ENCODE data around the gene CAPS. TPM values are rescaled to one million over a fixed set of nuclear protein-coding genes. Genes with fewer than 3 reads are reported as not detected.

CAPS gene
- total RNA-seq, 2 experiments from 2014 or later, result 11.8 to 12.5 TPM

GRCh38 chr19:5925830-5926427, 11.9 kb downstream of the CAPS start:
- CTCF ChIA-PET, result interaction anchor here (0.7 kb wide), 1 partner anchor 96 kb away, joined by 4 read pairs; no protein-coding TSS in a partner anchor
- POLR2A ChIA-PET, result no interaction called here
- no peak for DNase-seq
- H3K36me3 Mint-ChIP-seq (ENCODE audit: low read depth), result peaks cover 41% of the 10 kb centered on the region
- H3K9me3 Mint-ChIP-seq, result no peaks in the 10 kb centered on the region
- H3K27me3 Mint-ChIP-seq, result no peaks in the 10 kb centered on the region
- no peak overlapping the region for H3K4me3 Mint-ChIP-seq
- no peak overlapping the region for H3K27ac Mint-ChIP-seq
- no peaks in the 10 kb centered on the region for H3K4me1 Mint-ChIP-seq

GRCh38 chr19:5926641-5927440, 12.8 kb downstream of the CAPS start:
- H3K4me1 Mint-ChIP-seq, result no peaks in the 10 kb centered on the region
- no peak overlapping the region for H3K27ac Mint-ChIP-seq
- H3K4me3 Mint-ChIP-seq, result no peak overlapping the region
- H3K36me3 Mint-ChIP-seq (ENCODE audit: low read depth), result peaks cover 41% of the 10 kb centered on the region
- no peak for DNase-seq
- no peaks in the 10 kb centered on the region for H3K27me3 Mint-ChIP-seq
- POLR2A ChIA-PET, result no interaction called here
- H3K9me3 Mint-ChIP-seq, result no peaks in the 10 kb centered on the region
- CTCF ChIA-PET, result no interaction called here

GRCh38 chr19:5927441-5927821, 13.4 kb downstream of the CAPS start:
- H3K36me3 Mint-ChIP-seq (ENCODE audit: low read depth), result peaks cover 41% of the 10 kb centered on the region
- no peaks in the 10 kb centered on the region for H3K9me3 Mint-ChIP-seq
- H3K27me3 Mint-ChIP-seq, result no peaks in the 10 kb centered on the region
- no peak overlapping the region for H3K4me3 Mint-ChIP-seq
- ChIA-PET CTCF (no interaction called here), POLR2A (no interaction called here)
- no peak overlapping the region for H3K27ac Mint-ChIP-seq
- no peaks in the 10 kb centered on the region for H3K4me1 Mint-ChIP-seq
- no peak for DNase-seq

GRCh38 chr19:5929179-5929578, 15.1 kb downstream of the CAPS start:
- no peak for DNase-seq
- no peaks in the 10 kb centered on the region for H3K27me3 Mint-ChIP-seq
- no peaks in the 10 kb centered on the region for H3K4me1 Mint-ChIP-seq
- H3K4me3 Mint-ChIP-seq, result no peak overlapping the region
- H3K27ac Mint-ChIP-seq, result no peak overlapping the region
- CTCF ChIA-PET, result no interaction called here
- peaks cover 34% of the 10 kb centered on the region for H3K36me3 Mint-ChIP-seq (ENCODE audit: low read depth)
- POLR2A ChIA-PET, result no interaction called here
- H3K9me3 Mint-ChIP-seq, result no peaks in the 10 kb centered on the region

- Mint-ChIP-seq H3K4me1 (no peaks in the 10 kb centered on the region), H3K36me3 (ENCODE audit: low read depth) (peaks cover 33% of the 10 kb centered on the region), H3K27me3 (no peaks in the 10 kb centered on the region), H3K9me3 (no peaks in the 10 kb centered on the region), H3K27ac (no peak overlapping the region), H3K4me3 (no peak overlapping the region)
- CTCF ChIA-PET, result no interaction called here
- POLR2A ChIA-PET, result interaction anchor here (1.4 kb wide), 1 partner anchor 102 kb away, joined by 4 read pairs; no protein-coding TSS in a partner anchor
- no peak for DNase-seq
Observed at GRCh38 chr19:5929625-5930024, 15.6 kb downstream of the CAPS start.

- POLR2A ChIA-PET, result no interaction called here
- no peak overlapping the region for H3K27ac Mint-ChIP-seq
- H3K4me3 Mint-ChIP-seq, result no peak overlapping the region
- H3K27me3 Mint-ChIP-seq, result no peaks in the 10 kb centered on the region
- DNase-seq, result no peak
- CTCF ChIA-PET, result no interaction called here
- H3K9me3 Mint-ChIP-seq, result no peaks in the 10 kb centered on the region
- H3K4me1 Mint-ChIP-seq, result no peaks in the 10 kb centered on the region
- H3K36me3 Mint-ChIP-seq (ENCODE audit: low read depth), result peaks cover 31% of the 10 kb centered on the region
Observed at GRCh38 chr19:5931251-5931650, 17.2 kb downstream of the CAPS start.

- Mint-ChIP-seq H3K27ac (no peak overlapping the region), H3K36me3 (ENCODE audit: low read depth) (peaks cover 36% of the 10 kb centered on the region)
- CTCF ChIA-PET, result no interaction called here
Observed at GRCh38 chr19:5932146-5932545, 18.1 kb downstream of the CAPS start.

GRCh38 chr19:5932609-5933262, 18.7 kb downstream of the CAPS start:
- CTCF ChIA-PET, result no interaction called here
- no peak overlapping the region for H3K27ac Mint-ChIP-seq

More at GRCh38 chr19:5932146-5932545, 18.1 kb downstream of the CAPS start:
- no peak for DNase-seq
- Mint-ChIP-seq H3K27me3 (no peaks in the 10 kb centered on the region), H3K4me1 (no peaks in the 10 kb centered on the region), H3K9me3 (no peaks in the 10 kb centered on the region), H3K4me3 (no peak overlapping the region)
- POLR2A ChIA-PET, result no interaction called here

GRCh38 chr19:5933391-5934068, 19.5 kb downstream of the CAPS start:
- H3K4me3 Mint-ChIP-seq, result no peak overlapping the region
- H3K27ac Mint-ChIP-seq, result no peak overlapping the region
- H3K27me3 Mint-ChIP-seq, result no peaks in the 10 kb centered on the region
- no peaks in the 10 kb centered on the region for H3K9me3 Mint-ChIP-seq
- ChIA-PET CTCF (interaction anchor here (2.0 kb wide), 1 partner anchor 130 kb away, joined by 5 read pairs; no protein-coding TSS in a partner anchor), POLR2A (no interaction called here)
- no peaks in the 10 kb centered on the region for H3K4me1 Mint-ChIP-seq
- H3K36me3 Mint-ChIP-seq (ENCODE audit: low read depth), result peaks cover 33% of the 10 kb centered on the region
- DNase-seq, result no peak

More at GRCh38 chr19:5932609-5933262, 18.7 kb downstream of the CAPS start:
- POLR2A ChIA-PET, result no interaction called here
- H3K4me3 Mint-ChIP-seq, result no peak overlapping the region
- no peaks in the 10 kb centered on the region for H3K9me3 Mint-ChIP-seq
- H3K27me3 Mint-ChIP-seq, result no peaks in the 10 kb centered on the region
- peaks cover 40% of the 10 kb centered on the region for H3K36me3 Mint-ChIP-seq (ENCODE audit: low read depth)
- no peaks in the 10 kb centered on the region for H3K4me1 Mint-ChIP-seq
- DNase-seq, result no peak

- H3K27me3 Mint-ChIP-seq, result no peaks in the 10 kb centered on the region
- ChIA-PET CTCF (interaction anchor here (2.0 kb wide), 1 partner anchor 130 kb away, joined by 5 read pairs; no protein-coding TSS in a partner anchor), POLR2A (no interaction called here)
- peaks cover 28% of the 10 kb centered on the region for H3K36me3 Mint-ChIP-seq (ENCODE audit: low read depth)
- no peak overlapping the region for H3K4me3 Mint-ChIP-seq
- no peak for DNase-seq
- H3K4me1 Mint-ChIP-seq, result no peaks in the 10 kb centered on the region
- H3K27ac Mint-ChIP-seq, result no peak overlapping the region
- no peaks in the 10 kb centered on the region for H3K9me3 Mint-ChIP-seq
Observed at GRCh38 chr19:5934069-5934401, 20.0 kb downstream of the CAPS start.

- Mint-ChIP-seq H3K27ac (no peak overlapping the region), H3K36me3 (ENCODE audit: low read depth) (peaks cover 31% of the 10 kb centered on the region)
- POLR2A ChIA-PET, result no interaction called here
Observed at GRCh38 chr19:5934774-5935472, 20.9 kb downstream of the CAPS start.

GRCh38 chr19:5935473-5936291, 21.6 kb downstream of the CAPS start:
- no peaks in the 10 kb centered on the region for H3K9me3 Mint-ChIP-seq
- H3K4me3 Mint-ChIP-seq, result no peak overlapping the region
- no peaks in the 10 kb centered on the region for H3K27me3 Mint-ChIP-seq
- H3K4me1 Mint-ChIP-seq, result no peaks in the 10 kb centered on the region
- POLR2A ChIA-PET, result no interaction called here
- CTCF ChIA-PET, result interaction anchor here (1.0 to 2.0 kb wide), 2 partner anchors 33 to 132 kb away, joined by 3 to 5 read pairs; no protein-coding TSS in a partner anchor
- no peak overlapping the region for H3K27ac Mint-ChIP-seq
- H3K36me3 Mint-ChIP-seq (ENCODE audit: low read depth), result peaks cover 31% of the 10 kb centered on the region
- DNase-seq, result no peak

More at GRCh38 chr19:5934774-5935472, 20.9 kb downstream of the CAPS start:
- no peaks in the 10 kb centered on the region for H3K27me3 Mint-ChIP-seq
- H3K4me3 Mint-ChIP-seq, result no peak overlapping the region
- no peaks in the 10 kb centered on the region for H3K9me3 Mint-ChIP-seq
- CTCF ChIA-PET, result interaction anchor here (2.0 kb wide), 1 partner anchor 131 kb away, joined by 5 read pairs; no protein-coding TSS in a partner anchor
- DNase-seq, result no peak
- no peaks in the 10 kb centered on the region for H3K4me1 Mint-ChIP-seq

Measured in activated CD4-positive, alpha-beta memory T cell treated with anti-CD3 and anti-CD28 coated beads, Interleukin-2, amount 10 ng/mL, durations not matched to agents 7 days and 5 days (primary cell).